Liver (tissue), 9 donors: ENCODE results near the gene CLASP2. TPM values are rescaled to one million over a fixed set of nuclear protein-coding genes. Genes with fewer than 3 reads are reported as not detected.
"Not testable (repeated sequence)": the region's sequence is repeated elsewhere in the genome, so short reads cannot be mapped to it uniquely, and the experiment has no call there.

ENCODE experiments used
- DNase-seq: peaks from one replicate; pipeline ENCODE4 v3.0.0-alpha.2; 2017; ENCODE audit warnings: low spot score
- H3K27ac ChIP-seq, 2 donors: one replicate each; pipeline ENCODE4 v1.7.0; 2013; ENCODE audit warnings: inconsistent platforms in 2 of 2, low read length in 2 of 2, control low read depth in 1 of 2, low read depth in 1 of 2, mild to moderate bottlenecking in 1 of 2
- H3K27me3 ChIP-seq, 4 donors: one replicate each; pipeline versions ENCODE4 v1.6.1 to v1.7.0; 2013; ENCODE audit warnings: low read length in 3 of 4, inconsistent platforms in 1 of 4, mild to moderate bottlenecking in 1 of 4, moderate library complexity in 1 of 4; ENCODE audit not compliant: control insufficient read depth in 4 of 4, insufficient read depth in 4 of 4
- H3K36me3 ChIP-seq, 4 donors: one replicate each; pipeline versions ENCODE4 v1.6.1 to v1.7.0; 2013; ENCODE audit warnings: low read length in 3 of 4, mild to moderate bottlenecking in 3 of 4, low read depth in 1 of 4, moderate library complexity in 1 of 4; ENCODE audit not compliant: control insufficient read depth in 4 of 4, insufficient read depth in 3 of 4
- H3K4me1 ChIP-seq, 4 donors: one replicate each; pipeline versions ENCODE4 v1.6.1 to v1.7.0; 2013; ENCODE audit warnings: low read length in 3 of 4, mild to moderate bottlenecking in 3 of 4, moderate library complexity in 1 of 4; ENCODE audit not compliant: control insufficient read depth in 4 of 4, insufficient read depth in 4 of 4
- H3K4me3 ChIP-seq, 3 donors: one replicate each; pipeline versions ENCODE4 v1.6.1 to v1.7.0; 2013; ENCODE audit warnings: low read length in 3 of 3, control low read depth in 1 of 3, low read depth in 1 of 3, mild to moderate bottlenecking in 1 of 3
- H3K9ac ChIP-seq, 2 donors: one replicate each; pipeline ENCODE4 v1.7.0; 2013; ENCODE audit warnings: low read length in 2 of 2, mild to moderate bottlenecking in 2 of 2, moderate library complexity in 2 of 2, control low read depth in 1 of 2, low read depth in 1 of 2
- H3K9me3 ChIP-seq, 4 donors: one replicate each; pipeline versions ENCODE4 v1.6.1 to v1.7.0; 2013; ENCODE audit warnings: low read length in 3 of 4; ENCODE audit not compliant: control insufficient read depth in 4 of 4
- EGR1 ChIP-seq, 2 donors: IDR thresholded peaks; 2 replicates each; pipeline ENCODE4 v1.6.1; 2016 to 2018; ENCODE audit warnings: antibody characterized with exemption in 2 of 2, low read depth in 2 of 2
- GABPA ChIP-seq, 2 donors: IDR thresholded peaks in 1 of 2; conservative IDR thresholded peaks in 1 of 2; 2 replicates each; pipeline ENCODE4 v1.6.1; 2016; ENCODE audit warnings: antibody characterized with exemption in 2 of 2, mild to moderate bottlenecking in 1 of 2, moderate library complexity in 1 of 2
- JUND ChIP-seq, 2 donors: IDR thresholded peaks; 2 replicates each; pipeline ENCODE4 v1.6.1; 2016; ENCODE audit warnings: antibody characterized with exemption in 2 of 2
- NR2F2 ChIP-seq: IDR thresholded peaks from 2 replicates; pipeline ENCODE4 v1.6.1; 2016; ENCODE audit warnings: antibody characterized with exemption
- RAD21 ChIP-seq, 2 donors: IDR thresholded peaks; 2 replicates each; pipeline ENCODE4 v1.6.1; 2016; ENCODE audit warnings: antibody characterized with exemption in 2 of 2, mild to moderate bottlenecking in 2 of 2
- SP1 ChIP-seq: IDR thresholded peaks from 2 replicates; pipeline ENCODE4 v1.6.1; 2018; ENCODE audit warnings: antibody characterized with exemption, mild to moderate bottlenecking
- TAF1 ChIP-seq: conservative IDR thresholded peaks from 2 replicates; pipeline ENCODE4 v1.6.1; 2016; ENCODE audit warnings: antibody characterized with exemption, mild to moderate bottlenecking
- YY1 ChIP-seq: IDR thresholded peaks from 2 replicates; pipeline ENCODE4 v1.6.1; 2016; ENCODE audit warnings: antibody characterized with exemption, mild to moderate bottlenecking
- WGBS: extraction: QIAGEN DNeasy Blood & Tissue Kit; methylation state at CpG from one replicate; pipeline ENCODE4 v1.1.7; 2013; 5-methylcytosine and 5-hydroxymethylcytosine counted together
- polyA plus RNA-seq, 2 donors: library from polyadenylated mRNA; stranded (reverse) in 1 of 2; unstranded in 1 of 2; fragments of 200-250 nt in 1 of 2; fragments of >200 nt in 1 of 2; fragmentation: Nextera tagmentation in 1 of 2; extraction: Ambion mirVana in 1 of 2; gene quantifications; one replicate each; pipeline versions ENCODE4 v1.2.1 to v1.2.3, GENCODE V29; 2013 to 2015
- total RNA-seq, 2 donors: library from RNA; depleted of rRNA; stranded (reverse); fragments of >200 nt; gene quantifications; one replicate each; pipeline ENCODE4 v1.2.3, GENCODE V29; 2014
- TF ChIP-seq, protein P1 (sequence below): IDR thresholded peaks from 2 replicates; pipeline ENCODE4 v1.6.1; 2016; ENCODE audit warnings: antibody characterized with exemption, mild to moderate bottlenecking
- TF ChIP-seq, protein P2 (sequence below): IDR thresholded peaks from 2 replicates; pipeline ENCODE4 v1.6.1; 2016; ENCODE audit warnings: antibody characterized with exemption
- TF ChIP-seq, protein P3 (sequence below): IDR thresholded peaks from 2 replicates; pipeline ENCODE4 v1.6.1; 2016; ENCODE audit warnings: antibody characterized with exemption
- TF ChIP-seq, protein P4 (sequence below): IDR thresholded peaks from 2 replicates; pipeline ENCODE4 v1.6.1; 2016; ENCODE audit warnings: antibody characterized with exemption
- TF ChIP-seq, protein P5 (sequence below): fragments of 150-350 bp; IDR thresholded peaks from 2 replicates; pipeline ENCODE4 v1.5.1; 2017; ENCODE audit warnings: improper control_type of control experiment, low read depth, low read length; ENCODE audit not compliant: missing input control
- donor health status: healthy.
- donor health status: healthy.
- donor health status: healthy.
- donor health status: healthy.
- donor health status: healthy.

Gene CLASP2
- total and polyA plus RNA-seq, 4 donors: 3.7 to 27.6 (median 17.3) TPM

DNA sequence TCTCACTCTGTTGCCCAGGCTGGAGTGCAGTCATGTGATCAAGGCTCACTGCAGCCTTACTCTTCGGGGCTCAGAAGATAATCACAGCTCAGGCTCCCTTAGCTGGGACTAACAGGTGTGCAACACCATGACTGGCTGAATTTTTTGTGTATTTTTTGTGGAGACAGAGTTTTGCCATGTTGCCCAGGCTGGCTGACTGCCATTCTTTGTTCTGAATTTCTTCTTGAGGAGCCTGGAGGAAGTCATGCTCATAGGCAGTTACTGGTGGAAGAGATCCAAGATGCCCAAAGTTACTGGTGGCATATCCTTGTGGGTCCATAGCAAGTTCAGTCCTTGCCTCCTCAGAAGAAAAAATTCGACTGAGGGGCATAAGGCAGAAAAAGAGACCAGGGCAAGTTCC is 261.3 kb downstream of the CLASP2 start:
- DNase-seq: no peak
- Histone ChIP-seq H3K27me3 (no peaks in the 10 kb centered on the region), H3K9ac (no peak overlapping the region), H3K4me3 (no peak overlapping the region), H3K36me3 (no peaks in the 10 kb centered on the region), H3K27ac (no peak overlapping the region), H3K4me1 (no peaks in the 10 kb centered on the region), H3K9me3 (peaks cover 0 to 24% (median 9%) of the 10 kb centered on the region in 4 donors)
- WGBS: 80% methylated on average over 2 of the region's 2 CpGs
- TF ChIP-seq, protein P1, sequence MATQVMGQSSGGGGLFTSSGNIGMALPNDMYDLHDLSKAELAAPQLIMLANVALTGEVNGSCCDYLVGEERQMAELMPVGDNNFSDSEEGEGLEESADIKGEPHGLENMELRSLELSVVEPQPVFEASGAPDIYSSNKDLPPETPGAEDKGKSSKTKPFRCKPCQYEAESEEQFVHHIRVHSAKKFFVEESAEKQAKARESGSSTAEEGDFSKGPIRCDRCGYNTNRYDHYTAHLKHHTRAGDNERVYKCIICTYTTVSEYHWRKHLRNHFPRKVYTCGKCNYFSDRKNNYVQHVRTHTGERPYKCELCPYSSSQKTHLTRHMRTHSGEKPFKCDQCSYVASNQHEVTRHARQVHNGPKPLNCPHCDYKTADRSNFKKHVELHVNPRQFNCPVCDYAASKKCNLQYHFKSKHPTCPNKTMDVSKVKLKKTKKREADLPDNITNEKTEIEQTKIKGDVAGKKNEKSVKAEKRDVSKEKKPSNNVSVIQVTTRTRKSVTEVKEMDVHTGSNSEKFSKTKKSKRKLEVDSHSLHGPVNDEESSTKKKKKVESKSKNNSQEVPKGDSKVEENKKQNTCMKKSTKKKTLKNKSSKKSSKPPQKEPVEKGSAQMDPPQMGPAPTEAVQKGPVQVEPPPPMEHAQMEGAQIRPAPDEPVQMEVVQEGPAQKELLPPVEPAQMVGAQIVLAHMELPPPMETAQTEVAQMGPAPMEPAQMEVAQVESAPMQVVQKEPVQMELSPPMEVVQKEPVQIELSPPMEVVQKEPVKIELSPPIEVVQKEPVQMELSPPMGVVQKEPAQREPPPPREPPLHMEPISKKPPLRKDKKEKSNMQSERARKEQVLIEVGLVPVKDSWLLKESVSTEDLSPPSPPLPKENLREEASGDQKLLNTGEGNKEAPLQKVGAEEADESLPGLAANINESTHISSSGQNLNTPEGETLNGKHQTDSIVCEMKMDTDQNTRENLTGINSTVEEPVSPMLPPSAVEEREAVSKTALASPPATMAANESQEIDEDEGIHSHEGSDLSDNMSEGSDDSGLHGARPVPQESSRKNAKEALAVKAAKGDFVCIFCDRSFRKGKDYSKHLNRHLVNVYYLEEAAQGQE: no peak

DNA sequence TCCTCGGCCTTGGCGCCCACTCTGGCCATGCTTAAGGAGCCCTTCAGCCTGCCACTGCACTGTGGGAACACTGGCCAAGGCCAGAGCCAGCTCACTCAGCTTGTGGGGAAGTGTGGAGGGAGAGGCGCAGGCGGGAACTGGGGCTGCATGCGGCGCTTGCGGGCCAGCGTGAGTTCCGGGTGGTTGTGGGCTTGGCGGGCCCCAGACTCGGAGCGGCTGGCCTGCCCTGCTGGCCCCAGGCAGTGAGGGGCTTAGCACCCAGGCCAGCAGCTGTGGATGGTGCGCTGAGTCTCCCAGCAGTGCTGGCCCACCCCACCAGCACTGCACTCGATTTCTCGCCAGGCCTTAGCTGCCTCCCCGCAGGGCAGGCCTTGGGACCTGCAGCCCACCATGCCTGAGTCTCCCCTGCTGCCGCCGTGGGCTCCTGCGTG is 264.7 kb downstream of the CLASP2 start:
- no peak for TF ChIP-seq GABPA (IDR thresholded peaks at IDR 0.05 in 1 of 2, conservative IDR thresholded peaks at IDR 0.05 in 1 of 2)
- no peak for TF ChIP-seq TAF1
- TF ChIP-seq, protein P1: no peak
- no peak for TF ChIP-seq SP1
- no peak for TF ChIP-seq RAD21 (IDR thresholded peaks at IDR 0.05)
- TF ChIP-seq YY1: no peak
- TF ChIP-seq NR2F2: no peak
- TF ChIP-seq, protein P2, sequence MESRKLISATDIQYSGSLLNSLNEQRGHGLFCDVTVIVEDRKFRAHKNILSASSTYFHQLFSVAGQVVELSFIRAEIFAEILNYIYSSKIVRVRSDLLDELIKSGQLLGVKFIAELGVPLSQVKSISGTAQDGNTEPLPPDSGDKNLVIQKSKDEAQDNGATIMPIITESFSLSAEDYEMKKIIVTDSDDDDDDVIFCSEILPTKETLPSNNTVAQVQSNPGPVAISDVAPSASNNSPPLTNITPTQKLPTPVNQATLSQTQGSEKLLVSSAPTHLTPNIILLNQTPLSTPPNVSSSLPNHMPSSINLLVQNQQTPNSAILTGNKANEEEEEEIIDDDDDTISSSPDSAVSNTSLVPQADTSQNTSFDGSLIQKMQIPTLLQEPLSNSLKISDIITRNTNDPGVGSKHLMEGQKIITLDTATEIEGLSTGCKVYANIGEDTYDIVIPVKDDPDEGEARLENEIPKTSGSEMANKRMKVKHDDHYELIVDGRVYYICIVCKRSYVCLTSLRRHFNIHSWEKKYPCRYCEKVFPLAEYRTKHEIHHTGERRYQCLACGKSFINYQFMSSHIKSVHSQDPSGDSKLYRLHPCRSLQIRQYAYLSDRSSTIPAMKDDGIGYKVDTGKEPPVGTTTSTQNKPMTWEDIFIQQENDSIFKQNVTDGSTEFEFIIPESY: no peak
- TF ChIP-seq, protein P3, sequence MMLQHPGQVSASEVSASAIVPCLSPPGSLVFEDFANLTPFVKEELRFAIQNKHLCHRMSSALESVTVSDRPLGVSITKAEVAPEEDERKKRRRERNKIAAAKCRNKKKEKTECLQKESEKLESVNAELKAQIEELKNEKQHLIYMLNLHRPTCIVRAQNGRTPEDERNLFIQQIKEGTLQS: no peak
- TF ChIP-seq, protein P4, sequence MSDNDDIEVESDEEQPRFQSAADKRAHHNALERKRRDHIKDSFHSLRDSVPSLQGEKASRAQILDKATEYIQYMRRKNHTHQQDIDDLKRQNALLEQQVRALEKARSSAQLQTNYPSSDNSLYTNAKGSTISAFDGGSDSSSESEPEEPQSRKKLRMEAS: no peak
- TF ChIP-seq JUND (IDR thresholded peaks at IDR 0.05): no peak
- TF ChIP-seq EGR1 (IDR thresholded peaks at IDR 0.05; ENCODE audit: low read depth in 2 of 2): no peak
- TF ChIP-seq, protein P5, sequence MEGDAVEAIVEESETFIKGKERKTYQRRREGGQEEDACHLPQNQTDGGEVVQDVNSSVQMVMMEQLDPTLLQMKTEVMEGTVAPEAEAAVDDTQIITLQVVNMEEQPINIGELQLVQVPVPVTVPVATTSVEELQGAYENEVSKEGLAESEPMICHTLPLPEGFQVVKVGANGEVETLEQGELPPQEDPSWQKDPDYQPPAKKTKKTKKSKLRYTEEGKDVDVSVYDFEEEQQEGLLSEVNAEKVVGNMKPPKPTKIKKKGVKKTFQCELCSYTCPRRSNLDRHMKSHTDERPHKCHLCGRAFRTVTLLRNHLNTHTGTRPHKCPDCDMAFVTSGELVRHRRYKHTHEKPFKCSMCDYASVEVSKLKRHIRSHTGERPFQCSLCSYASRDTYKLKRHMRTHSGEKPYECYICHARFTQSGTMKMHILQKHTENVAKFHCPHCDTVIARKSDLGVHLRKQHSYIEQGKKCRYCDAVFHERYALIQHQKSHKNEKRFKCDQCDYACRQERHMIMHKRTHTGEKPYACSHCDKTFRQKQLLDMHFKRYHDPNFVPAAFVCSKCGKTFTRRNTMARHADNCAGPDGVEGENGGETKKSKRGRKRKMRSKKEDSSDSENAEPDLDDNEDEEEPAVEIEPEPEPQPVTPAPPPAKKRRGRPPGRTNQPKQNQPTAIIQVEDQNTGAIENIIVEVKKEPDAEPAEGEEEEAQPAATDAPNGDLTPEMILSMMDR: no peak
- H3K9me3 ChIP-seq: peaks cover 0 to 7% (median 4%) of the 10 kb centered on the region in 4 donors
- H3K27ac ChIP-seq: no peak overlapping the region
- no peaks in the 10 kb centered on the region for H3K36me3 ChIP-seq
- no peaks in the 10 kb centered on the region for H3K27me3 ChIP-seq
- no peaks in the 10 kb centered on the region for H3K4me1 ChIP-seq
- H3K4me3 ChIP-seq: no peak overlapping the region
- H3K9ac ChIP-seq: no peak overlapping the region
- no peak for DNase-seq
- 98% methylated on average over 19 of the region's 19 CpGs for WGBS

DNA sequence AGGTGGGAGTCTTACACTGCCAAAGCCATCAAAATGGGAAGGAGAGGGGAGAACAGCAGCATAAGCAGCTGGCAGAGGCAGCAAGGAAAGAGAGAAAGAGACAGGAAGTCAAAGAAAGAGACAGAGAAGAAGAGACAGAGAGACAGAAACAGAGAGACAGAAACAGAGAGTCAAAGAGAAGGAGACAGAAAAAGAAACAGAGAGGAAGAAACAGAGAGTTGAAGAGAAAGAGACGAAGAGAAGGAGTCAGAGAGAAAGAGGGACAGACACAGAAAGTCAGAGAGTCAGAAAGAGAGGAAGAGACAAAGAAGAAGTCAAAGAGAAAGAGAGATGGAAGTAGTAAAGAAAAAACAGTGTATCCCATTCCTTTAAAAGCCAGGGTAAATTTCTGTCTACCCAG is 266.1 kb downstream of the CLASP2 start:
- not testable (repeated sequence) for H3K4me3 ChIP-seq, H3K27me3 ChIP-seq, DNase-seq, H3K36me3 ChIP-seq, H3K9ac ChIP-seq, H3K27ac ChIP-seq, H3K4me1 ChIP-seq, H3K9me3 ChIP-seq
- 88% methylated on average over 1 of the region's 1 CpG for WGBS
